Measurements from ENCODE around the gene SGSM1. TPM values are rescaled to one million over a fixed set of nuclear protein-coding genes. Genes with fewer than 3 reads are reported as not detected.

SGSM1 gene
- total RNA-seq, 1 experiment from 2014 or later = 4.1 TPM

- no peak for TF ChIP-seq RORB (CRISPR knock-in tag; IDR thresholded peaks at IDR 0.05)
- TF ChIP-seq NFE2L1 (CRISPR knock-in tag; IDR thresholded peaks at IDR 0.05) = no peak
- TF ChIP-seq ELF4 (CRISPR knock-in tag; IDR thresholded peaks at IDR 0.05; ENCODE audit: low read depth) = no peak
- no peak for TF ChIP-seq E2F4 (CRISPR knock-in tag; IDR thresholded peaks at IDR 0.05; ENCODE audit: borderline replicate concordance, low read depth)
- TF ChIP-seq ERG (CRISPR knock-in tag; IDR thresholded peaks at IDR 0.05) = no peak
- TF ChIP-seq TCF7 (CRISPR knock-in tag; IDR thresholded peaks at IDR 0.05; ENCODE audit: low read depth) = no peak
- TF ChIP-seq MLX (CRISPR knock-in tag; IDR thresholded peaks at IDR 0.05) = no peak
- TF ChIP-seq SMAD3 (CRISPR knock-in tag; IDR thresholded peaks at IDR 0.05; ENCODE audit: borderline replicate concordance) = no peak
- no peak for TF ChIP-seq SOX15 (CRISPR knock-in tag; IDR thresholded peaks at IDR 0.05)
- no peak for TF ChIP-seq CDX4 (CRISPR knock-in tag; IDR thresholded peaks at IDR 0.05; ENCODE audit: borderline replicate concordance)
- no peak for TF ChIP-seq HMGXB4 (CRISPR knock-in tag; IDR thresholded peaks at IDR 0.05)
Observed at GRCh38 chr22:24859587-24859986, 53.6 kb downstream of the SGSM1 start (continued).

GRCh38 chr22:24865508-24865907, 59.5 kb downstream of the SGSM1 start:
- no peak for DNase-seq (ENCODE audit: low spot score)
- Mint-ChIP-seq H3K9me3 (no peaks in the 10 kb centered on the region), H3K27me3 (ENCODE audit: low read depth) (no peaks in the 10 kb centered on the region; the same call in 1 of the 2 replicates), H3K4me1 (no peaks in the 10 kb centered on the region), H3K27ac (no peak overlapping the region), H3K36me3 (no peaks in the 10 kb centered on the region), H3K4me3 (no peak overlapping the region)
- no peak for TF ChIP-seq NFYB (CRISPR knock-in tag; conservative IDR thresholded peaks at IDR 0.05; ENCODE audit: low read depth)
- no peak for TF ChIP-seq RELA (CRISPR knock-in tag; IDR thresholded peaks at IDR 0.05; ENCODE audit: borderline replicate concordance)
- no peak for TF ChIP-seq FOXJ3 (CRISPR knock-in tag; IDR thresholded peaks at IDR 0.05; ENCODE audit: borderline replicate concordance)
- TF ChIP-seq GRHL2 (CRISPR knock-in tag; IDR thresholded peaks at IDR 0.05; ENCODE audit: insufficient replicate concordance, severe bottlenecking) = no peak
- no peak for TF ChIP-seq MLX (CRISPR knock-in tag; IDR thresholded peaks at IDR 0.05)
- TF ChIP-seq MYBL2 (CRISPR knock-in tag; IDR thresholded peaks at IDR 0.05) = no peak
- no peak for TF ChIP-seq OVOL2 (CRISPR knock-in tag; IDR thresholded peaks at IDR 0.05; ENCODE audit: borderline replicate concordance)
- CTCF ChIA-PET = interaction anchor here (1.0 kb wide), 1 partner anchor 15 kb away, joined by 4 read pairs; no protein-coding TSS in a partner anchor
- POLR2A ChIA-PET = interaction anchor here (0.5 kb wide), 1 partner anchor 12 kb away, joined by 3 read pairs; no protein-coding TSS in a partner anchor
- ATAC-seq = no peak
